ENCODE measurements around the gene PAPPA. TPM values are rescaled to one million over a fixed set of nuclear protein-coding genes. Genes with fewer than 3 reads are reported as not detected.
A peak's percentile ranks its signal among the peaks of the same experiment; 100 is the strongest.

PAPPA gene
- total and polyA plus RNA-seq, 2 experiments from 2014 or later: 0.76 to 0.80 TPM

GRCh38 chr9:116434314-116434713, 280.7 kb downstream of the PAPPA start:
- Histone ChIP-seq H3K36me3 (no peaks in the 10 kb centered on the region), H3K27me3 (no peaks in the 10 kb centered on the region), H3K4me1 (ENCODE audit: low read depth) (no peaks in the 10 kb centered on the region), H3K9me3 (ENCODE audit: low read depth) (no peaks in the 10 kb centered on the region), H3K4me3 (no peak overlapping the region), H3K27ac (no peak overlapping the region)
- DNase-seq (ENCODE audit: low read depth in 1 of 2, low spot score in 1 of 2): no peak
- TF ChIP-seq CTCF (IDR thresholded peaks at IDR 0.05; ENCODE audit: low read depth, low read length): no peak

- no peak for DNase-seq (ENCODE audit: low read depth in 1 of 2, low spot score in 1 of 2)
- H3K27me3 ChIP-seq: no peaks in the 10 kb centered on the region
- no peak for TF ChIP-seq CTCF (IDR thresholded peaks at IDR 0.05; ENCODE audit: low read depth, low read length)
- no peak overlapping the region for H3K4me3 ChIP-seq
- H3K9me3 ChIP-seq (ENCODE audit: low read depth): no peaks in the 10 kb centered on the region
- H3K27ac ChIP-seq: no peak overlapping the region
- H3K4me1 ChIP-seq (ENCODE audit: low read depth): no peaks in the 10 kb centered on the region
- no peaks in the 10 kb centered on the region for H3K36me3 ChIP-seq
Measured at GRCh38 chr9:116435706-116436105, 282.1 kb downstream of the PAPPA start.

GRCh38 chr9:116436121-116436520, 282.5 kb downstream of the PAPPA start:
- no peak for DNase-seq (ENCODE audit: low read depth in 1 of 2, low spot score in 1 of 2)
- no peaks in the 10 kb centered on the region for H3K9me3 ChIP-seq (ENCODE audit: low read depth)
- no peaks in the 10 kb centered on the region for H3K36me3 ChIP-seq
- H3K4me1 ChIP-seq (ENCODE audit: low read depth): no peaks in the 10 kb centered on the region
- no peak overlapping the region for H3K27ac ChIP-seq
- H3K4me3 ChIP-seq: no peak overlapping the region
- H3K27me3 ChIP-seq: no peaks in the 10 kb centered on the region
- TF ChIP-seq CTCF (IDR thresholded peaks at IDR 0.05; ENCODE audit: low read depth, low read length): no peak

GRCh38 chr9:116437411-116438370, 284.1 kb downstream of the PAPPA start:
- H3K4me3 ChIP-seq: no peak overlapping the region
- H3K27ac ChIP-seq: peak overlapping the region; percentile 30
- no peaks in the 10 kb centered on the region for H3K27me3 ChIP-seq
- no peaks in the 10 kb centered on the region for H3K9me3 ChIP-seq (ENCODE audit: low read depth)
- no peaks in the 10 kb centered on the region for H3K4me1 ChIP-seq (ENCODE audit: low read depth)
- H3K36me3 ChIP-seq: no peaks in the 10 kb centered on the region
- no peak for TF ChIP-seq CTCF (IDR thresholded peaks at IDR 0.05; ENCODE audit: low read depth, low read length)
- peak in 1 of 2 donors; percentile 11 for DNase-seq (ENCODE audit: low read depth in 1 of 2, low spot score in 1 of 2)

- TF ChIP-seq CTCF (IDR thresholded peaks at IDR 0.05; ENCODE audit: low read depth, low read length): no peak
- Histone ChIP-seq H3K27me3 (no peaks in the 10 kb centered on the region), H3K36me3 (no peaks in the 10 kb centered on the region), H3K9me3 (ENCODE audit: low read depth) (no peaks in the 10 kb centered on the region), H3K4me1 (ENCODE audit: low read depth) (no peaks in the 10 kb centered on the region), H3K27ac (no peak overlapping the region), H3K4me3 (no peak overlapping the region)
- no peak for DNase-seq (ENCODE audit: low read depth in 1 of 2, low spot score in 1 of 2)
Measured at GRCh38 chr9:116442528-116442927, 288.9 kb downstream of the PAPPA start.
